ENCODE results near the gene RPS16. TPM values are rescaled to one million over a fixed set of nuclear protein-coding genes. Genes with fewer than 3 reads are reported as not detected.
"Not testable (repeated sequence)": the region's sequence is repeated elsewhere in the genome, so short reads cannot be mapped to it uniquely, and the experiment has no call there.

The RPS16 gene
- total RNA-seq, 4 donors from 2014 or later: 1,048 to 1,762 (median 1,462) TPM

GRCh38 chr19:39465956-39466747 is 30.4 kb upstream of the RPS16 start:
- peaks cover 7 to 92% (median 40%) of the 10 kb centered on the region in 3 donors for H3K36me3 ChIP-seq
- no peaks in the 10 kb centered on the region for H3K27me3 ChIP-seq
- TF ChIP-seq CTCF (IDR thresholded peaks at IDR 0.05) (no peak), POLR2A (IDR thresholded peaks at IDR 0.05) (no peak), EP300 (IDR thresholded peaks at IDR 0.05) (no peak)
- no peak overlapping the region for H3K4me3 ChIP-seq
- no peak overlapping the region for H3K27ac ChIP-seq
- no peaks in the 10 kb centered on the region for H3K9me3 ChIP-seq
- H3K4me1 ChIP-seq: no peaks in the 10 kb centered on the region
- 89 to 90% methylated on average over 18 of the region's 18 CpGs for WGBS, 2 donors
- DNase-seq (ENCODE audit: low spot score in 2 of 2): no peak

- TF ChIP-seq CTCF (IDR thresholded peaks at IDR 0.05) (no peak), EP300 (IDR thresholded peaks at IDR 0.05) (no peak), POLR2A (IDR thresholded peaks at IDR 0.05) (no peak)
- 76 to 91% methylated on average over 3 of the region's 3 CpGs for WGBS, 2 donors
- Histone ChIP-seq H3K27me3 (no peaks in the 10 kb centered on the region), H3K4me1 (no peaks in the 10 kb centered on the region), H3K4me3 (no peak overlapping the region), H3K27ac (no peak overlapping the region), H3K9me3 (no peaks in the 10 kb centered on the region), H3K36me3 (peaks cover 7 to 92% (median 39%) of the 10 kb centered on the region in 3 donors)
- no peak for DNase-seq (ENCODE audit: low spot score in 2 of 2)
Observed at GRCh38 chr19:39463403-39463802, 27.7 kb upstream of the RPS16 start.

GRCh38 chr19:39451257-39451656 is 15.5 kb upstream of the RPS16 start:
- WGBS, 2 donors: 93 to 95% methylated on average over 8 of the region's 8 CpGs
- H3K27me3 ChIP-seq; H3K9me3 ChIP-seq; H3K4me3 ChIP-seq; DNase-seq (ENCODE audit: low spot score in 2 of 2); H3K27ac ChIP-seq: not testable (repeated sequence)
- H3K4me1 ChIP-seq: peaks cover 6 to 39% (median 25%) of the 10 kb centered on the region in 4 donors
- peaks cover 2 to 55% (median 14%) of the 10 kb centered on the region in 3 donors for H3K36me3 ChIP-seq

- WGBS, 2 donors: 75 to 85% methylated on average over 8 of the region's 8 CpGs
- Histone ChIP-seq H3K4me1 (peaks cover 7 to 46% (median 29%) of the 10 kb centered on the region in 4 donors), H3K27me3 (no peaks in the 10 kb centered on the region), H3K27ac (no peak overlapping the region), H3K36me3 (peaks cover 2 to 40% (median 14%) of the 10 kb centered on the region in 3 donors), H3K9me3 (no peaks in the 10 kb centered on the region), H3K4me3 (no peak overlapping the region)
- no peak for TF ChIP-seq EP300 (IDR thresholded peaks at IDR 0.05)
- TF ChIP-seq CTCF (IDR thresholded peaks at IDR 0.05): no peak
- no peak for TF ChIP-seq POLR2A (IDR thresholded peaks at IDR 0.05)
- no peak for DNase-seq (ENCODE audit: low spot score in 2 of 2)
Observed at GRCh38 chr19:39449116-39449797, 13.5 kb upstream of the RPS16 start.

GRCh38 chr19:39448271-39448670 is 12.5 kb upstream of the RPS16 start:
- H3K4me1 ChIP-seq: peaks cover 7 to 49% (median 31%) of the 10 kb centered on the region in 4 donors
- H3K4me3 ChIP-seq: no peak overlapping the region
- no peaks in the 10 kb centered on the region for H3K9me3 ChIP-seq
- TF ChIP-seq EP300 (IDR thresholded peaks at IDR 0.05) (no peak), POLR2A (IDR thresholded peaks at IDR 0.05) (no peak), CTCF (IDR thresholded peaks at IDR 0.05) (no peak)
- H3K27me3 ChIP-seq: no peaks in the 10 kb centered on the region
- peaks cover 2 to 30% (median 8%) of the 10 kb centered on the region in 3 donors for H3K36me3 ChIP-seq
- no peak for DNase-seq (ENCODE audit: low spot score in 2 of 2)
- WGBS, 2 donors: 59 to 72% methylated on average over 3 of the region's 3 CpGs
- no peak overlapping the region for H3K27ac ChIP-seq
